ENCODE measurements around the gene PTGS1.

DNA sequence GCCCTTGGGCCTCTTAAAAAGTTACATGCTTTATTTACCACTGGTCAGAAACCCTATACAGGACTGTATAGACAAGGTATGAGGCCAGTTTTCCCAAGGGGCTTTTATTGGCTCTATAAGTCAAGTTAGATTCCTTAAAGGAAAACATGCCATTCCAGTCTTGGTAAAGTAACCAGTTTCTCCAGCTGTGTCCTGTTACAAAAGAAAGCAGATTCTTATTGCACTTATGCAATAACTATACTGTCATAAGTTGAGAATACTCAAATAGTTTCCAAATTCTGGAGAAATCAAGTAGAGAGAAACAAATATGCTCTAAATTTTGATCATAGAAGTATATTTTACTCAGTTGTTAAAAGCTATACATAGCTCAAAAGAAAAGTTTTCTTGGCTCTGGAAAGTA lies 47.2 kb downstream of the PTGS1 start:
- TF ChIP-seq, protein P1, sequence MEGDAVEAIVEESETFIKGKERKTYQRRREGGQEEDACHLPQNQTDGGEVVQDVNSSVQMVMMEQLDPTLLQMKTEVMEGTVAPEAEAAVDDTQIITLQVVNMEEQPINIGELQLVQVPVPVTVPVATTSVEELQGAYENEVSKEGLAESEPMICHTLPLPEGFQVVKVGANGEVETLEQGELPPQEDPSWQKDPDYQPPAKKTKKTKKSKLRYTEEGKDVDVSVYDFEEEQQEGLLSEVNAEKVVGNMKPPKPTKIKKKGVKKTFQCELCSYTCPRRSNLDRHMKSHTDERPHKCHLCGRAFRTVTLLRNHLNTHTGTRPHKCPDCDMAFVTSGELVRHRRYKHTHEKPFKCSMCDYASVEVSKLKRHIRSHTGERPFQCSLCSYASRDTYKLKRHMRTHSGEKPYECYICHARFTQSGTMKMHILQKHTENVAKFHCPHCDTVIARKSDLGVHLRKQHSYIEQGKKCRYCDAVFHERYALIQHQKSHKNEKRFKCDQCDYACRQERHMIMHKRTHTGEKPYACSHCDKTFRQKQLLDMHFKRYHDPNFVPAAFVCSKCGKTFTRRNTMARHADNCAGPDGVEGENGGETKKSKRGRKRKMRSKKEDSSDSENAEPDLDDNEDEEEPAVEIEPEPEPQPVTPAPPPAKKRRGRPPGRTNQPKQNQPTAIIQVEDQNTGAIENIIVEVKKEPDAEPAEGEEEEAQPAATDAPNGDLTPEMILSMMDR (optimal IDR thresholded peaks at IDR 0.05 in 1 of 3, IDR thresholded peaks at IDR 0.05 in 1 of 3, conservative IDR thresholded peaks at IDR 0.05 in 1 of 3; ENCODE audit: extremely low read depth in 1 of 3, insufficient read depth in 2 of 3, low read length in 3 of 3), result no peak
- TF ChIP-seq EZH2 (IDR thresholded peaks at IDR 0.05; ENCODE audit: low read length), result no peak
